Transverse colon (tissue), 4 donors: ENCODE data around the gene SERGEF. TPM values are rescaled to one million over a fixed set of nuclear protein-coding genes. Genes with fewer than 3 reads are reported as not detected.

ENCODE experiments used
- DNase-seq: peaks from one replicate; pipeline ENCODE4 v3.0.0-alpha.2; 2019
- H3K27ac ChIP-seq, 4 donors: fragments of 200-600 bp; sonication (generic); 2 replicates each; pipeline ENCODE4 v1.5.1; 2016 to 2018; ENCODE audit warnings: inconsistent platforms in 4 of 4
- H3K27me3 ChIP-seq: fragments of 200-600 bp; sonication (generic); 2 replicates; pipeline ENCODE4 v1.5.1; 2017; ENCODE audit warnings: inconsistent platforms
- H3K36me3 ChIP-seq, 4 donors: fragments of 200-600 bp; sonication (generic); 2 replicates each; pipeline ENCODE4 v1.5.1; 2017 to 2019; ENCODE audit warnings: inconsistent platforms in 4 of 4
- H3K4me1 ChIP-seq, 4 donors: fragments of 200-600 bp; sonication (generic); 2 replicates each; pipeline ENCODE4 v1.5.1; 2017 to 2020; ENCODE audit warnings: inconsistent platforms in 4 of 4
- H3K4me3 ChIP-seq, 4 donors: fragments of 200-600 bp; sonication (generic); 1 replicate in 1 of 4; 2 replicates in 3 of 4; pipeline versions ENCODE4 v1.5.1 to v1.6.1; 2017 to 2019; ENCODE audit warnings: inconsistent platforms in 4 of 4
- H3K9me3 ChIP-seq, 2 donors: fragments of 200-600 bp; sonication (generic); 2 replicates each; pipeline ENCODE4 v1.5.1; 2017 to 2019; ENCODE audit warnings: inconsistent platforms in 2 of 2
- EP300 ChIP-seq: sonication (generic); formaldehyde crosslinking; IDR thresholded peaks from one replicate; pipeline ENCODE4 v1.6.1; 2017; ENCODE audit warnings: antibody characterized with exemption, low read depth
- POLR2A ChIP-seq: fragments of 450-650 bp; IDR thresholded peaks from one replicate; pipeline ENCODE4 v1.6.1; 2016; ENCODE audit warnings: antibody characterized with exemption, mild to moderate bottlenecking, moderate library complexity
- POLR2AphosphoS5 ChIP-seq, 3 donors: sonication (generic); formaldehyde crosslinking; IDR thresholded peaks; one replicate each; pipeline ENCODE4 v1.6.1; 2016; ENCODE audit warnings: antibody characterized with exemption in 3 of 3
- WGBS, 2 donors: methylation state at CpG; one replicate each; pipeline ENCODE4 v1.1.5; 2018; ENCODE audit warnings: low coverage in 1 of 2; 5-methylcytosine and 5-hydroxymethylcytosine counted together
- in situ Hi-C, 4 donors: fragments of 200-750 bp; cut with MboI; loops; one replicate each; pipeline versions ENCODE4 v1.15.0 to v1.15.1; 2017; ENCODE audit warnings: low sequenced_read_pairs in 3 of 4, low pct_ligation_motif_present in 1 of 4, low pct_unique_long_range_greater_than_20kb in 1 of 4
- intact Hi-C: fragments of 100-400 bp; cut with DNase I; formaldehyde crosslinking; loops from one replicate; pipeline ENCODE4 v1.15.1; 2023; ENCODE audit warnings: low total_unique reads
- total RNA-seq, 4 donors: library from RNA; depleted of rRNA; stranded (reverse); fragments of >200 nt; gene quantifications; one replicate each; pipeline ENCODE4 v1.1.0, GENCODE V29; 2016
- TF ChIP-seq, protein P1 (sequence below), 5 experiments: fragments of 200-600 bp in 3 of 5; fragments of 450-650 bp in 2 of 5; sonication (generic) in 3 of 5; IDR thresholded peaks; 1 replicate in 2 of 5; 2 replicates in 3 of 5; pipeline ENCODE4 v1.5.1; 2016 to 2017; ENCODE audit warnings: antibody characterized with exemption in 5 of 5, inconsistent platforms in 3 of 5, mild to moderate bottlenecking in 2 of 5, moderate library complexity in 1 of 5

Gene SERGEF
- total RNA-seq, 4 donors from 2014 or later, result 11.6 to 28.9 (median 19.1) TPM

DNA sequence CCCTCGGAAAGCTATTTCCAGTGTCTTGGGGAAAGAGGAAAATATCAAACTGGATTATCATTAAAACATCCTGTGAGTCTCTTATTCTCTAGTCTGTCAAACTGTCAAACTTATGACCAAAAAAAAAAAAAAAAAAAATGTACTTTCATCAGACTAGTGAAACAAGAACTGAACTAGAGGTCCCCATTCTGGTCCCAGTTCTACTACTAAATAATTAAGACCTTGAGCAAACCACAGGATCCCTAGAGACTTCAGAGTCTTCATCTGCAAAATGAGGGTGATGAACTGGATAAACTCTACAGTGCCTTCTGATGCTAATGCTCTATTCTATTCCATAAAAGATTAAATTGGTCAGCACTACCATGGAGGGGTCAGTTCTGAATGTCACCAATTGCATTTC is 105.8 kb downstream of the SERGEF start:
- 100% methylated on average over 1 of the region's 1 CpG for WGBS, 2 donors
- no peak for TF ChIP-seq POLR2AphosphoS5 (IDR thresholded peaks at IDR 0.05)

DNA sequence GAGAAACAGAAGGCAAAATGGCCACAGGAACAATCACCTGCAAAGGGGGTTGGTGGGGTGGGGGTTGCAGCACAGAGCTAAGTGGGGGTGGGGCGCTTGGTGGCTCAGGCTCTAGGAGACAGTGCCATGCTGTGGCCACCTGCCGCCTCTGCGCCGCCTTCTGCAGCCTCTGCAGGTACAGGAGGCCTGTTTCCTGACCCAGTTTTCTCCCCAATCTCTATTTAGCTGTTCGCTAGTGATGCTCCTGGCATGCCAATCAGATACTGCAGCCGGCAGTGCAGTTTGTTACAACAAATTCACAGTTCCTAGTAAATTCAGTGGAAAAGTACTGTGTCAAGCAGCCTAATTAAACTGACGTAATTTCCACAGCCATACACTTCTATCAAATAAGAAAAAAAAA is 106.4 kb downstream of the SERGEF start:
- TF ChIP-seq, protein P1, sequence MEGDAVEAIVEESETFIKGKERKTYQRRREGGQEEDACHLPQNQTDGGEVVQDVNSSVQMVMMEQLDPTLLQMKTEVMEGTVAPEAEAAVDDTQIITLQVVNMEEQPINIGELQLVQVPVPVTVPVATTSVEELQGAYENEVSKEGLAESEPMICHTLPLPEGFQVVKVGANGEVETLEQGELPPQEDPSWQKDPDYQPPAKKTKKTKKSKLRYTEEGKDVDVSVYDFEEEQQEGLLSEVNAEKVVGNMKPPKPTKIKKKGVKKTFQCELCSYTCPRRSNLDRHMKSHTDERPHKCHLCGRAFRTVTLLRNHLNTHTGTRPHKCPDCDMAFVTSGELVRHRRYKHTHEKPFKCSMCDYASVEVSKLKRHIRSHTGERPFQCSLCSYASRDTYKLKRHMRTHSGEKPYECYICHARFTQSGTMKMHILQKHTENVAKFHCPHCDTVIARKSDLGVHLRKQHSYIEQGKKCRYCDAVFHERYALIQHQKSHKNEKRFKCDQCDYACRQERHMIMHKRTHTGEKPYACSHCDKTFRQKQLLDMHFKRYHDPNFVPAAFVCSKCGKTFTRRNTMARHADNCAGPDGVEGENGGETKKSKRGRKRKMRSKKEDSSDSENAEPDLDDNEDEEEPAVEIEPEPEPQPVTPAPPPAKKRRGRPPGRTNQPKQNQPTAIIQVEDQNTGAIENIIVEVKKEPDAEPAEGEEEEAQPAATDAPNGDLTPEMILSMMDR (IDR thresholded peaks at IDR 0.05), result peak in 2 of 5 experiments; percentile 9 to 10
- TF ChIP-seq POLR2A, result no peak
- no peaks in the 10 kb centered on the region for H3K36me3 ChIP-seq
- 91 to 100% methylated on average over 1 to 7 of the region's 7 CpGs for WGBS, 2 donors
- H3K27ac ChIP-seq, result no peak overlapping the region
- H3K4me3 ChIP-seq, result no peak overlapping the region
- in situ Hi-C loops, result no loop called here
- H3K4me1 ChIP-seq, result no peaks in the 10 kb centered on the region
- H3K27me3 ChIP-seq, result no peaks in the 10 kb centered on the region
- no peak for DNase-seq
- intact Hi-C loops, result no loop called here
- H3K9me3 ChIP-seq, result no peaks in the 10 kb centered on the region

More for the DNA sequence above, 105.8 kb downstream of the SERGEF start:
- intact Hi-C loops (no loop called here), in situ Hi-C loops (no loop called here)
- Histone ChIP-seq H3K27ac (no peak overlapping the region), H3K9me3 (no peaks in the 10 kb centered on the region), H3K4me3 (no peak overlapping the region), H3K36me3 (no peaks in the 10 kb centered on the region), H3K27me3 (no peaks in the 10 kb centered on the region), H3K4me1 (no peaks in the 10 kb centered on the region)
- DNase-seq, result no peak

DNA sequence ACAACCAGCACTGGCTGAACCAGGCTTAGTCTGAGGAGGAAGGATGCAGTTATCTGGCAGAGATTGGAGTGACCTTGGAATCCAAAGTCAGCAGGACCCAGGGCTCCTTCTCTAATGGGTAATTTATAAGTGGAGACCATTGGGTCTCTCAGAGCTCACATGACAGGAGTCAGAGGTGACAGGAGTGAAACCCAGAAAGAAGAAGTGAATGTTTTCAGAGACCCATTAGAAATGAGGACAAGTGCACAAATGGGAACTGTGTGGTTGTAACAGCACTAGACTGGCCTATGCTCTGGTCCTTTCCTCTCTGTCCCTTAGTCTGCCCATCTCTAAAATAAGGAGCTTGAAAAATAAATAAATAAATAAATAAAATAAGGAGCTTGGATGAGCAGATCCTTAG is 107.4 kb downstream of the SERGEF start:
- TF ChIP-seq POLR2AphosphoS5 (IDR thresholded peaks at IDR 0.05) (no peak), POLR2A (no peak), EP300 (no peak)
- TF ChIP-seq, protein P1 (IDR thresholded peaks at IDR 0.05), result no peak
- intact Hi-C loops, result no loop called here
- H3K36me3 ChIP-seq, result no peaks in the 10 kb centered on the region
- H3K27me3 ChIP-seq, result no peaks in the 10 kb centered on the region
- H3K27ac ChIP-seq, result no peak overlapping the region
- no peaks in the 10 kb centered on the region for H3K9me3 ChIP-seq
- H3K4me3 ChIP-seq, result no peak overlapping the region
- no peaks in the 10 kb centered on the region for H3K4me1 ChIP-seq
- DNase-seq, result no peak
- in situ Hi-C loops, result no loop called here

DNA sequence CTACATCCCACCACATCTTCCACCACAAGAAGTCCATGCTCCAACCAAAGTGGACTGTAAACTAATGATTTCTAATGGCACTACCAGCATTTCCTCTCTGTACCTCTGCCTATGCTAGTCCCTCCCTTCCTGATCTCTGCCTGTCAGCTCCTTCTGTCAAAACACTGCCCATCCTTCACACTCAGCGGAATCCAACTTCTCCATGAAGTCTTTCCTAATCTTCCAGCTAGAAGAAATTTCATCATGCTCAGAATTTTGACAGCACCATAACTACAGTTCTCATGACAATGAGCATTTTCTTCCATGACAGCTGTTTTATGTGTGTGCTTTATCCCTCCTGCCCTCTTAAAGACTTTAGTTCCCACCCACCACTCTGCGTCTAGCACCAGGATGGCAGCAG is 111.4 kb downstream of the SERGEF start:
- in situ Hi-C loops, result no loop called here
- no peaks in the 10 kb centered on the region for H3K9me3 ChIP-seq
- intact Hi-C loops, result no loop called here
- no peaks in the 10 kb centered on the region for H3K4me1 ChIP-seq
- no peak overlapping the region for H3K4me3 ChIP-seq
- H3K27ac ChIP-seq, result no peak overlapping the region
- no peak for DNase-seq
- H3K27me3 ChIP-seq, result no peaks in the 10 kb centered on the region
- TF ChIP-seq, protein P1 (IDR thresholded peaks at IDR 0.05), result no peak
- TF ChIP-seq EP300, result no peak
- TF ChIP-seq POLR2AphosphoS5 (IDR thresholded peaks at IDR 0.05), result no peak
- no peak for TF ChIP-seq POLR2A
- no peaks in the 10 kb centered on the region for H3K36me3 ChIP-seq
- WGBS, 2 donors, result 96 to 100% methylated on average over 2 of the region's 2 CpGs

DNA sequence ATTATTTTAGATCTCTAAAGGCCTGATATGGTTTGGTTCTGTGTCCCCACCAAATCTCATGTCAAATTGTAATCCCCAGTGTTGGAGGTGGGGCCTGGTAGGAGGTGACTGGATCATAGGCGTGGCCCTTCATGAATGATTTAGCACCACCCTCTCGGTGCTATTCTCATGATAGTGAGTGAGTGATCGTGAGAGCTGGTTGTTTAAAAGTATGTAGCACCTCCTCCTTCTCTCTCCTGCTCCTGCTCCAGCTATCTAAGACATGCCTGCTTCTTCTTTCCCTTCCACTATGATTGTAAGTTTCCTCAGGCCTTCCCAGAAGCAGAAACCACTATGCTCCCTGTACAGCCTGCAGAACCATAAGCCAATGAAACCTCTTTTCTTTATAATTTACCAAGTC is 114.1 kb downstream of the SERGEF start:
- H3K36me3 ChIP-seq, result no peaks in the 10 kb centered on the region
- no peaks in the 10 kb centered on the region for H3K9me3 ChIP-seq
- in situ Hi-C loops, result no loop called here
- no peak overlapping the region for H3K4me3 ChIP-seq
- TF ChIP-seq EP300 (no peak), POLR2A (no peak), POLR2AphosphoS5 (IDR thresholded peaks at IDR 0.05) (no peak)
- TF ChIP-seq, protein P1 (IDR thresholded peaks at IDR 0.05), result no peak
- intact Hi-C loops, result no loop called here
- H3K27ac ChIP-seq, result no peak overlapping the region
- 65% methylated on average over 3 of the region's 3 CpGs; no CpG with 5 or more reads in 1 of the 2 donors for WGBS, 2 donors
- no peaks in the 10 kb centered on the region for H3K27me3 ChIP-seq
- no peak for DNase-seq
- no peaks in the 10 kb centered on the region for H3K4me1 ChIP-seq
